Esophagus squamous epithelium (tissue), 5 donors: ENCODE data around the gene LARGE1. TPM values are rescaled to one million over a fixed set of nuclear protein-coding genes. Genes with fewer than 3 reads are reported as not detected.

Experiments
- DNase-seq: peaks from one replicate; lab custom pipeline; 2025; lab: John Stamatoyannopoulos, UW
- H3K27ac ChIP-seq, 4 donors: fragments of 200-600 bp; sonication (generic); one replicate each; pipeline ENCODE4 v1.5.1; 2016 to 2019; ENCODE audit warnings: mild to moderate bottlenecking in 1 of 4
- H3K27me3 ChIP-seq, 4 donors: fragments of 200-600 bp; sonication (generic); 1 replicate in 3 of 4; 2 replicates in 1 of 4; pipeline versions ENCODE4 v1.5.1 to v1.6.0; 2017 to 2021; ENCODE audit warnings: antibody characterized with exemption in 1 of 4
- H3K36me3 ChIP-seq, 3 donors: fragments of 200-600 bp; sonication (generic); one replicate each; pipeline ENCODE4 v1.5.1; 2016 to 2019
- H3K4me1 ChIP-seq, 3 donors: fragments of 200-600 bp; sonication (generic); one replicate each; pipeline ENCODE4 v1.5.1; 2017 to 2019
- H3K4me3 ChIP-seq, 4 donors: fragments of 200-600 bp; sonication (generic); 1 replicate in 3 of 4; 2 replicates in 1 of 4; pipeline ENCODE4 v1.5.1; 2016 to 2019; ENCODE audit warnings: mild to moderate bottlenecking in 2 of 4, moderate library complexity in 1 of 4
- H3K9me3 ChIP-seq, 3 donors: fragments of 200-600 bp; sonication (generic); one replicate each; pipeline ENCODE4 v1.5.1; 2016 to 2019
- CTCF ChIP-seq, 6 experiments: fragments of 450-650 bp in 4 of 6; fragments of 200-600 bp in 2 of 6; sonication (generic) in 2 of 6; IDR thresholded peaks; one replicate each; pipeline ENCODE4 v1.5.1; 2016 to 2019; ENCODE audit warnings: antibody characterized with exemption in 6 of 6, mild to moderate bottlenecking in 4 of 6, moderate library complexity in 4 of 6
- POLR2A ChIP-seq, 4 donors: fragments of 450-650 bp; IDR thresholded peaks; one replicate each; pipeline ENCODE4 v1.6.1; 2017; ENCODE audit warnings: antibody characterized with exemption in 4 of 4, mild to moderate bottlenecking in 4 of 4, moderate library complexity in 3 of 4
- WGBS, 2 donors: methylation state at CpG; one replicate each; pipeline ENCODE4 v1.1.5; 2018; 5-methylcytosine and 5-hydroxymethylcytosine counted together
- intact Hi-C: fragments of 100-400 bp; cut with DNase I; formaldehyde crosslinking; loops from one replicate; pipeline ENCODE4 v1.15.0; 2022
- total RNA-seq, 4 donors: library from RNA; depleted of rRNA; stranded (reverse); fragments of >200 nt; gene quantifications; one replicate each; pipeline ENCODE4 v1.1.0, GENCODE V29; 2016
- donor health status: DM: yes; HTN: yes; CAD: no.

Gene LARGE1
- total RNA-seq, 4 donors from 2014 or later = 5.2 to 15.1 (median 6.6) TPM

- Histone ChIP-seq H3K27ac (no peak overlapping the region), H3K27me3 (no peaks in the 10 kb centered on the region), H3K36me3 (peaks cover 0 to 11% (median 0%) of the 10 kb centered on the region in 3 donors), H3K9me3 (no peaks in the 10 kb centered on the region), H3K4me3 (no peak overlapping the region), H3K4me1 (peaks cover 0 to 4% (median 0%) of the 10 kb centered on the region in 3 donors)
- 87 to 93% methylated on average over 8 of the region's 8 CpGs for WGBS, 2 donors
- intact Hi-C loops = no loop called here
- DNase-seq = no peak
- TF ChIP-seq POLR2A (IDR thresholded peaks at IDR 0.05) (no peak), CTCF (IDR thresholded peaks at IDR 0.05) (no peak)
Observed at GRCh38 chr22:33653532-33654063, 266.7 kb downstream of the LARGE1 start.

GRCh38 chr22:33652615-33653014 lies 267.7 kb downstream of the LARGE1 start:
- Histone ChIP-seq H3K27me3 (no peaks in the 10 kb centered on the region), H3K27ac (no peak overlapping the region), H3K4me1 (peaks cover 0 to 4% (median 0%) of the 10 kb centered on the region in 3 donors), H3K9me3 (no peaks in the 10 kb centered on the region), H3K36me3 (peaks cover 0 to 11% (median 0%) of the 10 kb centered on the region in 3 donors), H3K4me3 (no peak overlapping the region)
- intact Hi-C loops = no loop called here
- DNase-seq = no peak
- TF ChIP-seq POLR2A (IDR thresholded peaks at IDR 0.05) = no peak
- 36 to 48% methylated on average over 5 of the region's 5 CpGs for WGBS, 2 donors

- Histone ChIP-seq H3K27ac (no peak overlapping the region), H3K27me3 (no peaks in the 10 kb centered on the region), H3K36me3 (peaks cover 0 to 11% (median 0%) of the 10 kb centered on the region in 3 donors), H3K4me3 (no peak overlapping the region), H3K4me1 (no peaks in the 10 kb centered on the region), H3K9me3 (peaks cover 0 to 4% (median 4%) of the 10 kb centered on the region in 3 donors)
- intact Hi-C loops = no loop called here
- 83 to 94% methylated on average over 3 to 5 of the region's 22 CpGs for WGBS, 2 donors
- no peak for TF ChIP-seq CTCF (IDR thresholded peaks at IDR 0.05)
- TF ChIP-seq POLR2A (IDR thresholded peaks at IDR 0.05) = no peak
- DNase-seq = no peak
Observed at GRCh38 chr22:33650244-33650643, 270.0 kb downstream of the LARGE1 start.

- no peak for DNase-seq
- Histone ChIP-seq H3K27ac (no peak overlapping the region), H3K4me1 (no peaks in the 10 kb centered on the region), H3K27me3 (no peaks in the 10 kb centered on the region), H3K36me3 (peaks cover 0 to 11% (median 0%) of the 10 kb centered on the region in 3 donors), H3K4me3 (no peak overlapping the region), H3K9me3 (peaks cover 0 to 4% (median 4%) of the 10 kb centered on the region in 3 donors)
- no peak for TF ChIP-seq CTCF (IDR thresholded peaks at IDR 0.05)
- no peak for TF ChIP-seq POLR2A (IDR thresholded peaks at IDR 0.05)
- 76 to 79% methylated on average over 3 of the region's 3 CpGs for WGBS, 2 donors
- intact Hi-C loops = no loop called here
Observed at GRCh38 chr22:33648478-33648877, 271.8 kb downstream of the LARGE1 start.

GRCh38 chr22:33640900-33641299 lies 279.4 kb downstream of the LARGE1 start:
- no peak overlapping the region for H3K4me3 ChIP-seq
- intact Hi-C loops = no loop called here
- no peaks in the 10 kb centered on the region for H3K4me1 ChIP-seq
- no peak overlapping the region for H3K27ac ChIP-seq
- H3K27me3 ChIP-seq = no peaks in the 10 kb centered on the region
- peaks cover 0 to 14% (median under 1%) of the 10 kb centered on the region in 3 donors for H3K9me3 ChIP-seq
- H3K36me3 ChIP-seq = no peaks in the 10 kb centered on the region
- WGBS, 2 donors = 80 to 83% methylated on average over 1 to 3 of the region's 7 CpGs
- DNase-seq = no peak
- TF ChIP-seq POLR2A (IDR thresholded peaks at IDR 0.05) = no peak
- no peak for TF ChIP-seq CTCF (IDR thresholded peaks at IDR 0.05)
